22Rv1 (cell line): ENCODE data around the gene HYAL2.

Experiments
- H3K27ac ChIP-seq: fragments of 450-650 bp; 2 replicates; pipeline ENCODE4 v1.5.1; 2017
- CTCF ChIP-seq: fragments of 450-650 bp; IDR thresholded peaks from 2 replicates; pipeline ENCODE4 v1.5.1; 2017; ENCODE audit warnings: mild to moderate bottlenecking
- ZFX ChIP-seq: fragments of 450-650 bp; IDR thresholded peaks from 2 replicates; pipeline ENCODE4 v1.6.1; 2017; ENCODE audit warnings: antibody characterized with exemption, borderline replicate concordance

HYAL2 gene

GRCh38 chr3:50271314-50271936 is 51.1 kb downstream of the HYAL2 start:
- TF ChIP-seq CTCF, result no peak
- TF ChIP-seq ZFX, result no peak
- H3K27ac ChIP-seq, result peak overlapping the region; percentile 73

GRCh38 chr3:50270422-50271224 is 51.9 kb downstream of the HYAL2 start:
- TF ChIP-seq ZFX (no peak), CTCF (no peak)
- peak overlapping the region; percentile 73 for H3K27ac ChIP-seq

GRCh38 chr3:50269977-50270413 is 52.5 kb downstream of the HYAL2 start:
- peak overlapping the region; percentile 73 for H3K27ac ChIP-seq
- no peak for TF ChIP-seq ZFX
- TF ChIP-seq CTCF, result no peak

GRCh38 chr3:50269460-50269859 is 53.1 kb downstream of the HYAL2 start:
- TF ChIP-seq CTCF (no peak), ZFX (no peak)
- H3K27ac ChIP-seq, result peak overlapping the region; percentile 73

GRCh38 chr3:50268703-50269451 is 53.7 kb downstream of the HYAL2 start, which contains the start of gene SEMA3B:
Gene SEMA3B, plus strand, starts transcription at chr3:50269147. Its CDS starts 94 bp downstream, at chr3:50269241.
- H3K27ac ChIP-seq, result peak within 1 kb of the TSS; percentile 73

GRCh38 chr3:50268276-50268675 is 54.3 kb downstream of the HYAL2 start:
- H3K27ac ChIP-seq, result peak overlapping the region; percentile 73
- TF ChIP-seq ZFX (no peak), CTCF (no peak)

More at GRCh38 chr3:50268703-50269451, 53.7 kb downstream of the HYAL2 start, which contains the start of gene SEMA3B:
- TF ChIP-seq ZFX, result no peak
- no peak for TF ChIP-seq CTCF
